ENCODE measurements around the gene GATA6.

Gene GATA6

DNA sequence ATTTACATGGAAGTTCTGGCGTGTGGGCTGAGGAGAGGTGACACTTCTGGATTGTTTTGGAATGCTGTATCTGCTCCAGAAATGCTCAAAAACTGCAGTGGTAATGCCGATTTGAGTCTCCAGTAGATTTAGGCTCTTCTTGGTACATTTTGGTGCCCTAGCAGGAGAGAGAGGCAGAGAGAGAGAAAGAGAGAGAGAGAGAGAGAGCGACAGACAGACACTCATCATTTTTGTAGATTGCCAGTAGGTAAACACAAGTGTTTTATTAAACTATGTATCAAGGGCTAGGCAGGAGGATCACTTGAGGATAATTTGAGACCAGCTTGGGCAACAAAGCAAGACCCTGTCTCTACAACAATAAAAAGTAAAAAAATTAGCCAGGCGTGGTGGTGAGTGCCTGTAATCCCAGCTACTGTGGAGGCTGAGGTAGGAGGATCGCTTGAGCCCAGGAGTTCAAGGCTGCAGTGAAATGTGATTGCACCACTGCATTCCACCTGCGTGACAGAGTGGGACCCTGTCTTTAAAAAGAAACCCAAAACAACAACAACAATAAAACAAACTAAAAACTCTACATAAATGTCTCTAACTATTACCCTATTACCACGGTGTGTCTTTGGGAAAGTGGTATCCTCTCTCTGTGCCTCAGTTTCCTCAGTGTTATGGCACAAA lies 60.2 kb downstream of the GATA6 start:
- in situ Hi-C loops (cut with MboI; ENCODE audit: low pct_unique_long_range_greater_than_20kb, low sequenced_read_pairs, unreplicated experiment): no loop called here
- no peak for DNase-seq (ENCODE audit: low spot score)
- TF ChIP-seq, protein P1, sequence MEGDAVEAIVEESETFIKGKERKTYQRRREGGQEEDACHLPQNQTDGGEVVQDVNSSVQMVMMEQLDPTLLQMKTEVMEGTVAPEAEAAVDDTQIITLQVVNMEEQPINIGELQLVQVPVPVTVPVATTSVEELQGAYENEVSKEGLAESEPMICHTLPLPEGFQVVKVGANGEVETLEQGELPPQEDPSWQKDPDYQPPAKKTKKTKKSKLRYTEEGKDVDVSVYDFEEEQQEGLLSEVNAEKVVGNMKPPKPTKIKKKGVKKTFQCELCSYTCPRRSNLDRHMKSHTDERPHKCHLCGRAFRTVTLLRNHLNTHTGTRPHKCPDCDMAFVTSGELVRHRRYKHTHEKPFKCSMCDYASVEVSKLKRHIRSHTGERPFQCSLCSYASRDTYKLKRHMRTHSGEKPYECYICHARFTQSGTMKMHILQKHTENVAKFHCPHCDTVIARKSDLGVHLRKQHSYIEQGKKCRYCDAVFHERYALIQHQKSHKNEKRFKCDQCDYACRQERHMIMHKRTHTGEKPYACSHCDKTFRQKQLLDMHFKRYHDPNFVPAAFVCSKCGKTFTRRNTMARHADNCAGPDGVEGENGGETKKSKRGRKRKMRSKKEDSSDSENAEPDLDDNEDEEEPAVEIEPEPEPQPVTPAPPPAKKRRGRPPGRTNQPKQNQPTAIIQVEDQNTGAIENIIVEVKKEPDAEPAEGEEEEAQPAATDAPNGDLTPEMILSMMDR (IDR thresholded peaks at IDR 0.05; ENCODE audit: extremely low read depth, insufficient read depth, missing control alignments): no peak

DNA sequence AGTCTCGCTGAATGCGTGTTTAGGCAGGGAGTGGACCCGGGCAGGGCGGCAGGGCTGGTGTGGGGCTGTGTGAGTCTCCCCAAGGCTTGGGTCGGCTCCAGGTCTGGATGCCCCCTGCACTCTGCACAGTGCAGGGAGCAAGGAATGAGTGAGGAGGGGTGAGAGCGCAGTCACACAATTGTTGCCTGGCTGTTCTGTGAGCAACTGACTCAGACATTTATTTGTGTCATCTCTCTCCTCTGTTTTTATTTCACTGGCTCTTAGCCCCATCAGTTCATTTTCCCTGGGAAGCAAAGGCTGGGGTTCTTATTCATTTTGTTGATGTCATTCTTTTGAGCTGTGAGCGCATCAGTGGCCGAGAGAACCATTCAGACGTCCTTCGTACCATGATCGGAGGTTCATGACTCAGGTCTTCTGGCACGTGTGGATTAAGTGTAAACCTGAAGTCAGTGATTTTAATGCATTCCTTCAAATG lies 61.1 kb downstream of the GATA6 start:
- in situ Hi-C loops (cut with MboI; ENCODE audit: low pct_unique_long_range_greater_than_20kb, low sequenced_read_pairs, unreplicated experiment): no loop called here
- TF ChIP-seq, protein P1 (IDR thresholded peaks at IDR 0.05; ENCODE audit: extremely low read depth, insufficient read depth, missing control alignments): no peak
- no peak for DNase-seq (ENCODE audit: low spot score)

DNA sequence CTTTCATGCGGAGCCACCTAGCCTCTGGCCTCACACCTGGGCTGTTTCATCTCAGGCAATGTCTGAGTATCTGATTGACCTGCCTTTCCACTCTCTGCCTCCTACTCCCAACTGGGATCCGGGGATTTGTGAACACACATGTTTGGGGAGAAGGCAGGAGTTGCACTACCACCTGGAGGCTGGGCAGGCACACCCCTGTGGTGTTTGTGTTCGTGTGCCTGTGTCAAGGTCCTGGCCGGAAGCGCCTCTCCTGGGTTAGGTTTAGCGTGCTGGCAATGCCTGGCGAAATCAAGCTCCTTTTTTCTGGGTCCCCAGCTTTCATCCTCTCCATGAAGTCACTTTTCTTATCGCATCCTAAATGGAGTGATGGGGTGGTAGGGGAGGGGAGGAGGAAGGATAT lies 63.9 kb downstream of the GATA6 start:
- DNase-seq (ENCODE audit: low spot score): no peak
- in situ Hi-C loops (cut with MboI; ENCODE audit: low pct_unique_long_range_greater_than_20kb, low sequenced_read_pairs, unreplicated experiment): no loop called here
- TF ChIP-seq, protein P1 (IDR thresholded peaks at IDR 0.05; ENCODE audit: extremely low read depth, insufficient read depth, missing control alignments): no peak

DNA sequence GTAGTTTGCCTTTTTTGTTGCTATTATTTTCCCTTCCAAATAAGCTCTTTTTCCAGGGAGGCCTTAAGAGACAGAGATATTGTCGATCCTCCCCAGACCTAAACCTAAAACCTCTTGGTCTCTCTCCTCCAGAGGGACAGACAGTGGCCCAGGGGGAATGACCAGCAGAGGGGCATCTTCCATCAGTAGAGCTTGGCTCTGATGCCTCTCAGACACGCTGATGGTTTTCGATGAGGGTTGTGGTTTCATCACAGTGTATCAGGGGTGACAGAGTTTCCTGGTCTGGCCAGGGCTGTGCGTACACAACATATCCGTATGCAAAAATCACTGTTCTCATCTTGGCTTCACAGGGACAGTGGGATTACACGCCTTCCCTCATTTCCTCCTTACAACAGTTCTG lies 68.6 kb downstream of the GATA6 start:
- in situ Hi-C loops (cut with MboI; ENCODE audit: low pct_unique_long_range_greater_than_20kb, low sequenced_read_pairs, unreplicated experiment): no loop called here
- DNase-seq (ENCODE audit: low spot score): no peak
- TF ChIP-seq, protein P1 (IDR thresholded peaks at IDR 0.05; ENCODE audit: extremely low read depth, insufficient read depth, missing control alignments): no peak

DNA sequence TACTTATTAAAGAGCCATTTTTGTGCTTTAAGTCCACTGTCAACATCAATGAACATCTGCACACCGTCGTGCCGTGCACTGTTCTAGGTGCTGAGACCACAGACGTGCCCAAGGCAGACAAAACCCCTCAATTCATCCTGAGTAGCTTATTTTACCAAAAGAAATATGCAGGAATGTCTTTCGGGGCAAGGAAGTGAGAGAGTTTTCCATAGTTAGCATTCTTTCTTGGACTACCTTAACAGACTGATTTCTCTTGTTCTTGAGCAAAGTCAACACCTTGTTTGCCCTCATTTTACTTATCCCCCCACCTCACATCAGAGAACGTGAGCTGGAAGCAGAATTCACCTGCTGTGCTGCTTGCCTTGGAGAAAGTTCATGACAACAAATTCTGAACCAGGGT lies 69.3 kb downstream of the GATA6 start:
- DNase-seq (ENCODE audit: low spot score): no peak
- TF ChIP-seq, protein P1 (IDR thresholded peaks at IDR 0.05; ENCODE audit: extremely low read depth, insufficient read depth, missing control alignments): no peak
- in situ Hi-C loops (cut with MboI; ENCODE audit: low pct_unique_long_range_greater_than_20kb, low sequenced_read_pairs, unreplicated experiment): no loop called here

DNA sequence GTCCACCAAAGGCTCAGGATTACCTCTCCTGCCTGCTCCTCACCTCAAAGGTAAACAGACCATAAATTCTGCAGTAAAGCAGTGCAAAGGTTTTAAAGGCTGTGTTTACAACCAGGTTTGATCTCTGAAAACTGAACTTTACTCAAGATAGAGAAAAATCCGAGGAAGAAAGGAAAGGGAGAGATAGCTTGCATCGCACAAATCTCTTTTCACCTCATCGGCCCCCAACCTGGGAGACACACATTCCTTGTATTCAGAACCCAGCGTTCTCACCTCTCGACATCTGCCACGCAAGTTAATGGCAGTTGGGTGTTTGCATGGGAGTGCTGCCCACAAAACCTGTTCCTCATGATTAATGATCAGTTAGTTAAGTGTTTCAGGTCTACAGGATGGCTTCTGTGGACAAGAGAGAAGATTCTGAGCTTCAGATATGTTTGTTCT lies 72.6 kb downstream of the GATA6 start:
- TF ChIP-seq, protein P1 (IDR thresholded peaks at IDR 0.05; ENCODE audit: extremely low read depth, insufficient read depth, missing control alignments): no peak
- in situ Hi-C loops (cut with MboI; ENCODE audit: low pct_unique_long_range_greater_than_20kb, low sequenced_read_pairs, unreplicated experiment): no loop called here

More for the DNA sequence above, 72.6 kb downstream of the GATA6 start:
- no peak for DNase-seq (ENCODE audit: low spot score)

Measured in GM13977 (cell line).